Measurements from ENCODE around the gene BACH1.

BACH1 gene

GRCh38 chr21:29379517-29380054 is 80.9 kb downstream of the BACH1 start:
- no peak for DNase-seq (ENCODE audit: low read depth)

DNA sequence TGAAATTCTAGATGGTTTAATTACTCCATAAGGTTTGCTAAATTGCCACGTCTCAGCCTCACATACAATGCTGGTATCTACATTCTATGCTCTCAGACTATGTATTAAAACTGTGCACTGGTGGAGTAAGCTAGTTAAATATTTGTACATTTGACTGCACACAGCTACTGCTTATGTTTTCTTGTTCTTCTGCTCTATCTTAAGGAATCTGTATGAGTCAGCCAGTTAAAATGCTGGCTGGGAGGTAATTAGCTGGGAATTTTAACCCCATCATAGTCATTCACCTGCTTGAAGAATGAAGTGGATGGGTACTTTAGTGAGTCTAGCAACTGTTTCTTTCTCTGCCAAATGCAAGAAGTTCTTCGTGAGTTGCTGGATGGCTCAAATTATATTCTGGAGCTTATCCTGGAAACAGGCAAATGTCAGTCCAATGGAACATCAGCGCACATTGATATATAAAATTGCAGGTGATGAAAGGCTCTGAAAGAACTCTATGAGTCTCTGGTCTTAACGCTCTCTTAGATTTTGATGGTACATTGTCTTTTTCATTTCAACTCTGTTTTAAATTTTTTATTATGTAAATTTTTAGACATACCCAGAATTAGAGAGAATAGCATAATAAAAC is 83.4 kb downstream of the BACH1 start:
- no peak for DNase-seq (ENCODE audit: low read depth)

DNA sequence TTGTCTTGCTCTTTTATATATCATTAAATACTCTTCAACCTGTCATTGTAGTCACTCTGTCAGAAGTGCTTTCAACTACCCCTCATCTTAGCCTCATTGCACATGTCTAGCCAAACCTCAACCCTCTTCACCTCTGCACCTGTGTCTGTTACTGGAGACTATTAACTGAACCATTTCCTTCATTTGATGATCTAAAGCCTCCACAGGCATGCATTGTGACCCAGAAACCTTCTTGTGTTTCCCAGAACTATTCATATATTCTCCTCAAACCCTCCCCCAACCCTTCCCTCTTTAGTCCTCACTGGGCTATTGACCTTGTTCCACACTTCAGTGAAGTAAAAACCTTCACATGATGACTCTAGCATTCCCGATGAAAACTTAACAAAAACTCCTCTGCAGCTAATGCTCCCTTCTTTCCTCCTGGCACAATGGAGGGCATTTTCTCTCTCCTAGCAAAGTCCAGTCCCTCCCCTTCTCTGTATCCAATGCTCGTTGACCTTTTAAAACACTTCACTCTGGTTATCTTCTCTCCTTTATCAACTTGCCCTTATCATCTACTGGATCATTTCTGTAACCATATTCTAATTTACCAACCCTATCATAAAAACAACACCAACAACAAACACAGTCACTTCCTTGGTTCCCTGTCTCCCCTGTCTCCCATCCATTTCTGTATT is 86.1 kb downstream of the BACH1 start:
- no peak for DNase-seq (ENCODE audit: low read depth)

GRCh38 chr21:29385934-29386520 is 87.3 kb downstream of the BACH1 start:
- DNase-seq (ENCODE audit: low read depth) = no peak

GRCh38 chr21:29386803-29387202 is 88.1 kb downstream of the BACH1 start:
- no peak for DNase-seq (ENCODE audit: low read depth)

DNA sequence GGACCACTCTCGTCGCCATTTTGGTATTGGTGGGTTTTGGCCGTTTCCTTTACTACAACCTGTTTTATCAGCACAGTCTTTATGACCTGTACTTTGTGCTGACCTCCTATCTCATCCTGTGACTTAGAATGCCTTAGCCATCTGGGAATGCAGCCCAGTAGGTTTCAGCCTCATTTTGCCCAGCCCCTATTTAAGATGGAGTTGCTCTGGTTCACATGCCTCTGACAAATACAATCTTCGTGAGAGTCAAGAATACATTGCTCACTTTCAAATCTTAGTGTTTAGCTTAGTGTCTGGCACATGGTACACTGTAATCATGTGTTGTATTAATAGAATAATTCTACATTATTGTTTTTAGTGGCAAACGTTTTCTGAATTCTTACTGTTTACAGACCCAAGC is 88.9 kb downstream of the BACH1 start:
- DNase-seq (ENCODE audit: low read depth) = no peak

GRCh38 chr21:29389136-29389535 is 90.4 kb downstream of the BACH1 start:
- no peak for DNase-seq (ENCODE audit: low read depth)

- no peak for DNase-seq (ENCODE audit: low read depth)
Measured at GRCh38 chr21:29390778-29391177, 92.1 kb downstream of the BACH1 start.

- DNase-seq (ENCODE audit: low read depth) = no peak
Measured at GRCh38 chr21:29394051-29394450, 95.3 kb downstream of the BACH1 start.

Data from stimulated activated CD8-positive, alpha-beta memory T cell treated with anti-CD3 and anti-CD28 coated beads, Interleukin-7, amount 100 ng/mL, for 24 hours (primary cell).